SU-DHL-6 (cell line): ENCODE data around the gene HES4.

Experiments used
- CTCF ChIP-seq: fragments of 200-600 bp; sonication (generic); IDR thresholded peaks from one replicate; pipeline ENCODE4 v1.5.1; 2017; ENCODE audit warnings: antibody characterized with exemption, mild to moderate bottlenecking, low read length, moderate library complexity; ENCODE audit not compliant: insufficient read depth, poor library complexity, severe bottlenecking
- EZH2phosphoT487 ChIP-seq: fragments of 200-600 bp; sonication (generic), shearing (Covaris generic); conservative IDR thresholded peaks from 2 replicates; pipeline ENCODE4 v1.6.1; 2018; ENCODE audit warnings: mild to moderate bottlenecking, antibody characterized with exemption, low read length, moderate library complexity, mixed read lengths

GRCh38 chr1:1047963-1048362 lies 48.1 kb upstream of the HES4 start:
- TF ChIP-seq CTCF = no peak
- TF ChIP-seq EZH2phosphoT487 = no peak
